ENCODE data around the gene AKIP1. TPM values are rescaled to one million over a fixed set of nuclear protein-coding genes. Genes with fewer than 3 reads are reported as not detected.

AKIP1 gene
- total RNA-seq, 1 experiment from 2014 or later: 30.3 TPM

DNA sequence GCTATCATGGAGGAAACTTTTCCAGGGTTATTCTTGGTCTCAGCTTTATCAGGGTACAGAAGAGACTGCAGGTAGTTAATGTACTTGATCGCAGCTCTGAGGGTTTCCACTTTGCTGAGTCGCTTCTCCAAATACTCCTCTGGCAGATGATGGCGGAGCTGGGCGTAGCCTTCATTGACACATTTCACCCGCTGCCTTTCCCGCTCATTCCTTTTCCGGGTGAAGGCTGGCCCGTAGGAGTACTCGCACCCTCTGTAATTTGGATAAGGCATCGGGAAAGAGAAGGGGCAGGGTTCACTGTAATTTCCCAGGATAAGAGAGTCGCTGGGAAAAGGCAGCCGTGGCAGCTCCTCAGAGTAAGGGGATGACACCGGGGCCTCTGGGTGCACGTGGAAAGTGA is 26.7 kb downstream of the AKIP1 start:
- intact Hi-C loops (cut with micrococcal nuclease): no loop called here
- ChIA-PET RAD21 (ENCODE audit: low non-redundant PET in 1 of 2, low total read pairs in 2 of 2, uncharacterized antibody in 2 of 2, unreplicated experiment in 2 of 2) (no interaction called here), CTCF (no interaction called here), POLR2A (interaction anchor here (0.7 kb wide), 1 partner anchor 30 kb away, joined by 3 read pairs; no protein-coding TSS in a partner anchor)
- TF ChIP-seq, protein P1, sequence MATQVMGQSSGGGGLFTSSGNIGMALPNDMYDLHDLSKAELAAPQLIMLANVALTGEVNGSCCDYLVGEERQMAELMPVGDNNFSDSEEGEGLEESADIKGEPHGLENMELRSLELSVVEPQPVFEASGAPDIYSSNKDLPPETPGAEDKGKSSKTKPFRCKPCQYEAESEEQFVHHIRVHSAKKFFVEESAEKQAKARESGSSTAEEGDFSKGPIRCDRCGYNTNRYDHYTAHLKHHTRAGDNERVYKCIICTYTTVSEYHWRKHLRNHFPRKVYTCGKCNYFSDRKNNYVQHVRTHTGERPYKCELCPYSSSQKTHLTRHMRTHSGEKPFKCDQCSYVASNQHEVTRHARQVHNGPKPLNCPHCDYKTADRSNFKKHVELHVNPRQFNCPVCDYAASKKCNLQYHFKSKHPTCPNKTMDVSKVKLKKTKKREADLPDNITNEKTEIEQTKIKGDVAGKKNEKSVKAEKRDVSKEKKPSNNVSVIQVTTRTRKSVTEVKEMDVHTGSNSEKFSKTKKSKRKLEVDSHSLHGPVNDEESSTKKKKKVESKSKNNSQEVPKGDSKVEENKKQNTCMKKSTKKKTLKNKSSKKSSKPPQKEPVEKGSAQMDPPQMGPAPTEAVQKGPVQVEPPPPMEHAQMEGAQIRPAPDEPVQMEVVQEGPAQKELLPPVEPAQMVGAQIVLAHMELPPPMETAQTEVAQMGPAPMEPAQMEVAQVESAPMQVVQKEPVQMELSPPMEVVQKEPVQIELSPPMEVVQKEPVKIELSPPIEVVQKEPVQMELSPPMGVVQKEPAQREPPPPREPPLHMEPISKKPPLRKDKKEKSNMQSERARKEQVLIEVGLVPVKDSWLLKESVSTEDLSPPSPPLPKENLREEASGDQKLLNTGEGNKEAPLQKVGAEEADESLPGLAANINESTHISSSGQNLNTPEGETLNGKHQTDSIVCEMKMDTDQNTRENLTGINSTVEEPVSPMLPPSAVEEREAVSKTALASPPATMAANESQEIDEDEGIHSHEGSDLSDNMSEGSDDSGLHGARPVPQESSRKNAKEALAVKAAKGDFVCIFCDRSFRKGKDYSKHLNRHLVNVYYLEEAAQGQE (IDR thresholded peaks at IDR 0.05; ENCODE audit: low read depth): no peak
- TF ChIP-seq EZH2phosphoT487 (IDR thresholded peaks at IDR 0.05; ENCODE audit: borderline replicate concordance) (no peak), POLR2AphosphoS5 (IDR thresholded peaks at IDR 0.05; ENCODE audit: low read depth, low read length) (no peak), RAD21 (IDR thresholded peaks at IDR 0.05; ENCODE audit: low read depth) (no peak), SIN3A (IDR thresholded peaks at IDR 0.05; ENCODE audit: low read depth) (no peak), SP1 (IDR thresholded peaks at IDR 0.05; ENCODE audit: low read depth) (no peak), EGR1 (IDR thresholded peaks at IDR 0.05; ENCODE audit: low read depth) (no peak), EZH2 (IDR thresholded peaks at IDR 0.05) (no peak)
- TF ChIP-seq, protein P2, sequence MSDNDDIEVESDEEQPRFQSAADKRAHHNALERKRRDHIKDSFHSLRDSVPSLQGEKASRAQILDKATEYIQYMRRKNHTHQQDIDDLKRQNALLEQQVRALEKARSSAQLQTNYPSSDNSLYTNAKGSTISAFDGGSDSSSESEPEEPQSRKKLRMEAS (IDR thresholded peaks at IDR 0.05): no peak
- Histone ChIP-seq H3K9me3 (ENCODE audit: control insufficient read depth in 1 of 2, insufficient read depth in 1 of 2, low read depth in 1 of 2, low read length in 2 of 2) (no peaks in the 10 kb centered on the region), H3K27me3 (ENCODE audit: insufficient read depth, low read length) (no peaks in the 10 kb centered on the region), H3K36me3 (ENCODE audit: control insufficient read depth in 1 of 2, insufficient read depth in 2 of 2, low read length in 2 of 2) (no peaks in the 10 kb centered on the region), H3K4me1 (ENCODE audit: control insufficient read depth in 1 of 2, insufficient read depth in 2 of 2, low read length in 2 of 2) (peaks cover 12 to 16% of the 10 kb centered on the region in 2 experiments), H3K4me2 (ENCODE audit: low read length) (no peak overlapping the region), H2AFZ (ENCODE audit: low read depth, low read length, poor library complexity, severe bottlenecking) (no peak overlapping the region), H3K27ac (ENCODE audit: low read depth, low read length) (no peak overlapping the region), H3K9ac (ENCODE audit: low read length) (no peak overlapping the region), H3K79me2 (ENCODE audit: insufficient read depth, low read length) (no peaks in the 10 kb centered on the region), H4K20me1 (ENCODE audit: insufficient read depth) (no peaks in the 10 kb centered on the region), H3K4me3 (replicated peaks in 1 of 2; ENCODE audit: low read depth in 1 of 2, low read length in 2 of 2) (no peak overlapping the region), H3K9me2 (ENCODE audit: insufficient read depth) (no peaks in the 10 kb centered on the region)
- ATAC-seq (no peak), DNase-seq (ENCODE audit: low read depth, low spot score) (no peak)
- BruUV-seq (replicated peaks): no TSS peak
